ENCODE data around the gene KRTAP5-2. TPM values are rescaled to one million over a fixed set of nuclear protein-coding genes. Genes with fewer than 3 reads are reported as not detected.

The KRTAP5-2 gene
- total and polyA plus RNA-seq, 2 of the 8 experiments (the other 6 are each of a cell fraction or from before 2014, with no cell fraction given): not detected

GRCh38 chr11:1619449-1619848, 21.4 kb upstream of the KRTAP5-2 start (continued):
- no peak for TF ChIP-seq SP2 (IDR thresholded peaks at IDR 0.05; ENCODE audit: low read length)
- TF ChIP-seq CTBP2 (IDR thresholded peaks at IDR 0.05; ENCODE audit: borderline replicate concordance, insufficient read depth, insufficient read length, low read length): no peak
- TF ChIP-seq, protein P1, sequence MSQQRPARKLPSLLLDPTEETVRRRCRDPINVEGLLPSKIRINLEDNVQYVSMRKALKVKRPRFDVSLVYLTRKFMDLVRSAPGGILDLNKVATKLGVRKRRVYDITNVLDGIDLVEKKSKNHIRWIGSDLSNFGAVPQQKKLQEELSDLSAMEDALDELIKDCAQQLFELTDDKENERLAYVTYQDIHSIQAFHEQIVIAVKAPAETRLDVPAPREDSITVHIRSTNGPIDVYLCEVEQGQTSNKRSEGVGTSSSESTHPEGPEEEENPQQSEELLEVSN (IDR thresholded peaks at IDR 0.05): no peak

Data from H1 (cell line).